Renal cortex interstitium (tissue), 11 donors: ENCODE data around the gene ANKRD60. TPM values are rescaled to one million over a fixed set of nuclear protein-coding genes. Genes with fewer than 3 reads are reported as not detected.
A peak's percentile ranks its signal among the peaks of the same experiment; 100 is the strongest.

Experiments
- DNase-seq, 11 donors: peaks; one replicate each; pipeline ENCODE4 v3.0.0-alpha.2; 2013; ENCODE audit warnings: low read depth in 9 of 11, low spot score in 4 of 11; ENCODE audit errors: extremely low read depth in 1 of 11
- polyA plus RNA-seq, 3 donors: library from polyadenylated mRNA; unstranded; fragments of 120-200 nt; gene quantifications; one replicate each; pipeline ENCODE4 v1.2.1, GENCODE V29; 2013; ENCODE audit not compliant: insufficient read length in 3 of 3

The ANKRD60 gene
- polyA plus RNA-seq, 3 donors, result not detected

- DNase-seq, result no peak
These were observed 26.8 kb downstream of the ANKRD60 start for GRCh38 chr20:58201616-58202015.

GRCh38 chr20:58199469-58199868, 29.0 kb downstream of the ANKRD60 start:
- DNase-seq, result no peak

- DNase-seq, result no peak
These were observed 29.5 kb downstream of the ANKRD60 start for GRCh38 chr20:58198901-58199355.

GRCh38 chr20:58198384-58198783, 30.1 kb downstream of the ANKRD60 start:
- no peak for DNase-seq

GRCh38 chr20:58197185-58197469, 31.3 kb downstream of the ANKRD60 start:
- DNase-seq, result no peak

- no peak for DNase-seq
These were observed 31.9 kb downstream of the ANKRD60 start for GRCh38 chr20:58196402-58197184.

GRCh38 chr20:58195047-58195446, 33.4 kb downstream of the ANKRD60 start:
- no peak for DNase-seq

GRCh38 chr20:58194175-58194791, 34.2 kb downstream of the ANKRD60 start:
- no peak for DNase-seq

- no peak for DNase-seq
These were observed 35.9 kb downstream of the ANKRD60 start for GRCh38 chr20:58192567-58192966.

- no peak for DNase-seq
These were observed 36.4 kb downstream of the ANKRD60 start for GRCh38 chr20:58192065-58192464.

- no peak for DNase-seq
These were observed 39.9 kb downstream of the ANKRD60 start for GRCh38 chr20:58188527-58188926.

GRCh38 chr20:58184984-58185383, 43.5 kb downstream of the ANKRD60 start:
- DNase-seq, result no peak

- no peak for DNase-seq
These were observed 44.4 kb downstream of the ANKRD60 start for GRCh38 chr20:58184063-58184462.

GRCh38 chr20:58182521-58183140, 45.8 kb downstream of the ANKRD60 start:
- no peak for DNase-seq

- peak in 3 of 11 donors; percentile 48 to 60 (median 51) for DNase-seq
These were observed 48.9 kb downstream of the ANKRD60 start for GRCh38 chr20:58179432-58180099.

GRCh38 chr20:58179083-58179431, 49.4 kb downstream of the ANKRD60 start:
- DNase-seq, result no peak

- DNase-seq, result no peak
These were observed 50.7 kb downstream of the ANKRD60 start for GRCh38 chr20:58177799-58178198.

- DNase-seq, result no peak
These were observed 52.6 kb downstream of the ANKRD60 start for GRCh38 chr20:58175836-58176235.

GRCh38 chr20:58175425-58175824, 53.0 kb downstream of the ANKRD60 start:
- no peak for DNase-seq

- no peak for DNase-seq
These were observed 53.7 kb downstream of the ANKRD60 start for GRCh38 chr20:58174708-58175280.
